ENCODE measurements around the gene NELL2.

The NELL2 gene

GRCh38 chr12:44677724-44678123, 198.4 kb downstream of the NELL2 start:
- DNase-seq = no peak

- DNase-seq = no peak
Measured at GRCh38 chr12:44674875-44675274, 201.2 kb downstream of the NELL2 start.

- DNase-seq = no peak
Measured at GRCh38 chr12:44673811-44674210, 202.3 kb downstream of the NELL2 start.

- no peak for DNase-seq
Measured at GRCh38 chr12:44672042-44672441, 204.1 kb downstream of the NELL2 start.

- DNase-seq = no peak
Measured at GRCh38 chr12:44668443-44668842, 207.7 kb downstream of the NELL2 start.

- DNase-seq = no peak
Measured at GRCh38 chr12:44667461-44667860, 208.7 kb downstream of the NELL2 start.

- no peak for DNase-seq
Measured at GRCh38 chr12:44663291-44663690, 212.8 kb downstream of the NELL2 start.

- no peak for DNase-seq
Measured at GRCh38 chr12:44655846-44656245, 220.3 kb downstream of the NELL2 start.

- no peak for DNase-seq
Measured at GRCh38 chr12:44654646-44655639, 221.2 kb downstream of the NELL2 start.

GRCh38 chr12:44653861-44654527, 222.1 kb downstream of the NELL2 start:
- no peak for DNase-seq

GRCh38 chr12:44649693-44650092, 226.4 kb downstream of the NELL2 start:
- no peak for DNase-seq

GRCh38 chr12:44647917-44648690, 228.0 kb downstream of the NELL2 start:
- no peak for DNase-seq

- no peak for DNase-seq
Measured at GRCh38 chr12:44640427-44641190, 235.5 kb downstream of the NELL2 start.

- no peak for DNase-seq
Measured at GRCh38 chr12:44637875-44638274, 238.2 kb downstream of the NELL2 start.

- DNase-seq = no peak
Measured at GRCh38 chr12:44628180-44628579, 247.9 kb downstream of the NELL2 start.

- DNase-seq = no peak
Measured at GRCh38 chr12:44627387-44628166, 248.5 kb downstream of the NELL2 start.

GRCh38 chr12:44626883-44627282, 249.2 kb downstream of the NELL2 start:
- no peak for DNase-seq

- DNase-seq = no peak
Measured at GRCh38 chr12:44618946-44619345, 257.2 kb downstream of the NELL2 start.

GRCh38 chr12:44616402-44616801, 259.7 kb downstream of the NELL2 start:
- DNase-seq = no peak

GRCh38 chr12:44611538-44611937, 264.6 kb downstream of the NELL2 start:
- no peak for DNase-seq

GRCh38 chr12:44603701-44604100, 272.4 kb downstream of the NELL2 start:
- no peak for DNase-seq

- no peak for DNase-seq
Measured at GRCh38 chr12:44592626-44593025, 283.5 kb downstream of the NELL2 start.

Measured in EL (cell line).